B cell (primary cell): ENCODE measurements around the gene TUBB8. TPM values are rescaled to one million over a fixed set of nuclear protein-coding genes. Genes with fewer than 3 reads are reported as not detected.

Source experiments
- ATAC-seq: fragments of 200-7000 bp; cut with Tn5 transposase; one replicate; pipeline ENCODE4 v1.10.0; 2021; ENCODE audit warnings: low read depth, mild to moderate bottlenecking, moderate number of reproducible peaks, moderate library complexity
- CTCF ChIA-PET: fragments of 350-600 bp; sonication (Branson Sonifier 250); formaldehyde crosslinking; loops from one replicate; lab custom pipeline; 2021; ENCODE audit warnings: antibody characterized with exemption, inconsistent platforms; lab: Charles Lee
- POLR2A ChIA-PET: fragments of 350-600 bp; sonication (Branson Sonifier 250); formaldehyde crosslinking; loops from one replicate; lab custom pipeline; 2021; ENCODE audit warnings: antibody characterized with exemption; lab: Charles Lee
- DNase-seq: peaks from one replicate; pipeline ENCODE4 v3.0.0; 2013
- H2AFZ ChIP-seq: 2 replicates; pipeline ENCODE4 v1.6.1; 2012; ENCODE audit warnings: mild to moderate bottlenecking, low read depth, low read length; ENCODE audit not compliant: insufficient read depth, poor library complexity, severe bottlenecking
- H3K27ac ChIP-seq, 2 donors: 1 replicate in 1 of 2; 2 replicates in 1 of 2; pipeline ENCODE4 v1.5.1; 2012 to 2013; ENCODE audit warnings: low read length in 2 of 2, mild to moderate bottlenecking in 2 of 2, moderate library complexity in 1 of 2
- H3K27me3 ChIP-seq, 4 experiments: fragments of 200-600 bp in 1 of 4; sonication (generic) in 1 of 4; replicated peaks in 1 of 4; 1 replicate in 2 of 4; 2 replicates in 2 of 4; pipeline versions ENCODE4 v1.6.1 to v1.7.0; 2013 to 2016; ENCODE audit warnings: low read length in 3 of 4, mild to moderate bottlenecking in 2 of 4, mixed read lengths in 1 of 4, moderate library complexity in 1 of 4; ENCODE audit not compliant: insufficient read depth in 4 of 4, control insufficient read depth in 3 of 4; ENCODE audit errors: control extremely low read depth in 1 of 4
- H3K36me3 ChIP-seq, 2 experiments: replicated peaks in 1 of 2; 1 replicate in 1 of 2; 2 replicates in 1 of 2; pipeline versions ENCODE4 v1.6.1 to v1.7.1; 2013; ENCODE audit warnings: low read length in 1 of 2; ENCODE audit not compliant: insufficient read depth in 2 of 2, control insufficient read depth in 1 of 2; ENCODE audit errors: control extremely low read depth in 1 of 2, extremely low read depth in 1 of 2
- H3K4me1 ChIP-seq, 2 donors: fragments of 200-600 bp in 1 of 2; sonication (generic) in 1 of 2; 1 replicate in 1 of 2; 2 replicates in 1 of 2; pipeline versions ENCODE4 v1.5.1 to v1.6.1; 2013 to 2017; ENCODE audit warnings: low read length in 2 of 2; ENCODE audit not compliant: control insufficient read depth in 2 of 2, insufficient read depth in 2 of 2
- H3K4me2 ChIP-seq: replicated peaks from 2 replicates; pipeline ENCODE3; 2012; ENCODE audit warnings: mild to moderate bottlenecking, low read depth, low read length; ENCODE audit not compliant: poor library complexity, severe bottlenecking
- H3K4me3 ChIP-seq, 5 experiments: fragments of 200-600 bp in 1 of 5; sonication (generic) in 1 of 5; 1 replicate in 3 of 5; 2 replicates in 2 of 5; pipeline versions ENCODE4 v1.5.1 to v1.7.0; 2011 to 2016; ENCODE audit warnings: low read length in 4 of 5, mild to moderate bottlenecking in 4 of 5, low read depth in 2 of 5, control low read depth in 1 of 5, moderate library complexity in 1 of 5; ENCODE audit not compliant: insufficient read depth in 1 of 5; ENCODE audit errors: control extremely low read depth in 1 of 5, extremely low read depth in 1 of 5
- H3K79me2 ChIP-seq: fragments of 200-600 bp; sonication (generic); one replicate; pipeline ENCODE4 v1.6.0; 2016; ENCODE audit warnings: low read length; ENCODE audit not compliant: control insufficient read depth, insufficient read depth
- H3K9ac ChIP-seq: fragments of 200-600 bp; sonication (generic); 2 replicates; pipeline ENCODE4 v1.6.1; 2017; ENCODE audit warnings: mild to moderate bottlenecking, low read length, moderate library complexity
- H3K9me3 ChIP-seq, 3 donors: one replicate each; pipeline versions ENCODE4 v1.6.1 to v1.7.1; 2013; ENCODE audit warnings: low read length in 2 of 3; ENCODE audit not compliant: control insufficient read depth in 2 of 3, insufficient read depth in 1 of 3; ENCODE audit errors: control extremely low read depth in 1 of 3
- H4K20me1 ChIP-seq: 2 replicates; pipeline ENCODE4 v1.6.0; 2012; ENCODE audit warnings: mild to moderate bottlenecking, low read length; ENCODE audit not compliant: insufficient read depth, control insufficient read depth, poor library complexity, severe bottlenecking
- H3K27ac Mint-ChIP-seq: one replicate; pipeline ENCODE4 v1.8.0; 2021; ENCODE audit warnings: mixed read lengths
- H3K27me3 Mint-ChIP-seq: one replicate; pipeline ENCODE4 v1.8.0; 2021; ENCODE audit warnings: mixed read lengths
- H3K4me1 Mint-ChIP-seq: one replicate; pipeline ENCODE4 v1.8.0; 2021; ENCODE audit warnings: mixed read lengths
- H3K4me3 Mint-ChIP-seq: one replicate; pipeline ENCODE4 v1.8.0; 2021; ENCODE audit warnings: mixed read lengths
- H3K9me3 Mint-ChIP-seq: one replicate; pipeline ENCODE4 v1.8.0; 2022; ENCODE audit warnings: mixed read lengths; ENCODE audit not compliant: insufficient read depth
- CTCF ChIP-seq: fragments of 200-600 bp; IDR thresholded peaks from one replicate; pipeline ENCODE4 v1.8.0; 2022; ENCODE audit warnings: antibody characterized with exemption, mild to moderate bottlenecking
- EZH2 ChIP-seq: IDR thresholded peaks from 2 replicates; pipeline ENCODE4 v1.6.1; 2012; ENCODE audit warnings: borderline replicate concordance, low read depth, mild to moderate bottlenecking, moderate library complexity, low read length; ENCODE audit not compliant: insufficient read depth, poor library complexity, severe bottlenecking
- WGBS: methylation state at CpG from one replicate; pipeline ENCODE4 v1.1.5; 2013; ENCODE audit warnings: missing lambda C conversion rate; ENCODE audit not compliant: insufficient coverage; 5-methylcytosine and 5-hydroxymethylcytosine counted together
- intact Hi-C: fragments of 100-400 bp; cut with micrococcal nuclease; formaldehyde crosslinking; loops from one replicate; pipeline ENCODE4 v1.10.0; 2022
- polyA plus RNA-seq: library from polyadenylated mRNA; depleted of rRNA; stranded (reverse); fragments of >200 nt; gene quantifications from 2 replicates; pipeline ENCODE4 v1.2.3, GENCODE V29; 2012
- total RNA-seq, 2 donors: library from RNA; stranded (reverse); fragments of 120-200 nt in 1 of 2; gene quantifications; 1 replicate in 1 of 2; 2 replicates in 1 of 2; pipeline versions ENCODE4 v1.2.3 to v1.2.4, GENCODE V29; 2013 to 2022

The TUBB8 gene
- total and polyA plus RNA-seq, 2 donors (not counting 1 experiment from before 2014, with no cell fraction given) = 0.64 to 0.84 TPM

- Histone ChIP-seq H3K27me3 (peaks cover 0 to 3% (median 0%) of the 10 kb centered on the region in 4 experiments), H4K20me1 (no peaks in the 10 kb centered on the region), H3K79me2 (no peaks in the 10 kb centered on the region), H3K4me3 (no peak overlapping the region), H3K27ac (no peak overlapping the region), H2AFZ (no peak overlapping the region), H3K4me2 (no peak overlapping the region), H3K36me3 (no peaks in the 10 kb centered on the region), H3K4me1 (no peaks in the 10 kb centered on the region), H3K9ac (no peak overlapping the region), H3K9me3 (peaks cover 3 to 25% (median 9%) of the 10 kb centered on the region in 3 donors)
- ChIA-PET POLR2A (no interaction called here), CTCF (no interaction called here)
- intact Hi-C loops = no loop called here
- H3K27ac Mint-ChIP-seq = no peak overlapping the region
- no peak for TF ChIP-seq CTCF
- TF ChIP-seq EZH2 = no peak
- peaks cover 18% of the 10 kb centered on the region for H3K9me3 Mint-ChIP-seq
- H3K4me3 Mint-ChIP-seq = no peak overlapping the region
- no peaks in the 10 kb centered on the region for H3K4me1 Mint-ChIP-seq
- DNase-seq (no peak), ATAC-seq (no peak)
- WGBS = 100% methylated on average over 1 of the region's 2 CpGs
- H3K27me3 Mint-ChIP-seq = peaks cover 15% of the 10 kb centered on the region
Observed at GRCh38 chr10:92846-93245, 43.8 kb upstream of the TUBB8 start.

- H3K36me3 ChIP-seq = no peaks in the 10 kb centered on the region
- H3K4me3 ChIP-seq = no peak overlapping the region
- Mint-ChIP-seq H3K27ac (no peak overlapping the region), H3K27me3 (peaks cover 15% of the 10 kb centered on the region), H3K9me3 (peaks cover 12% of the 10 kb centered on the region), H3K4me1 (no peaks in the 10 kb centered on the region), H3K4me3 (no peak overlapping the region)
- ChIA-PET POLR2A (no interaction called here), CTCF (no interaction called here)
- no peak overlapping the region for H3K27ac ChIP-seq
- DNase-seq (no peak), ATAC-seq (no peak)
- H3K9me3 ChIP-seq = peaks cover 3 to 20% (median 9%) of the 10 kb centered on the region in 3 donors
- H3K4me2 ChIP-seq = no peak overlapping the region
- no peaks in the 10 kb centered on the region for H3K79me2 ChIP-seq
- intact Hi-C loops = no loop called here
- TF ChIP-seq CTCF (no peak), EZH2 (no peak)
- peaks cover 0 to 3% (median 0%) of the 10 kb centered on the region in 4 experiments for H3K27me3 ChIP-seq
- H4K20me1 ChIP-seq = no peaks in the 10 kb centered on the region
- WGBS = 91% methylated on average over 4 of the region's 4 CpGs
- no peak overlapping the region for H3K9ac ChIP-seq
- H2AFZ ChIP-seq = no peak overlapping the region
- no peaks in the 10 kb centered on the region for H3K4me1 ChIP-seq
Observed at GRCh38 chr10:92153-92552, 43.1 kb upstream of the TUBB8 start.
